GM18507 (cell line): ENCODE data around the gene KRTAP9-2.
"Not testable (repeated sequence)": the region's sequence is repeated elsewhere in the genome, so short reads cannot be mapped to it uniquely, and the experiment has no call there.

Experiments
- DNase-seq: peaks from one replicate; pipeline ENCODE4 v3.0.0; 2011; ENCODE audit warnings: low read depth; ENCODE audit not compliant: insufficient read length; ENCODE audit errors: extremely low spot score
- FAIRE-seq: peaks from 2 replicates; lab custom pipeline; 2011; peaks lifted over from hg19 to GRCh38; lab: Jason Lieb, UNC

Gene KRTAP9-2

DNA sequence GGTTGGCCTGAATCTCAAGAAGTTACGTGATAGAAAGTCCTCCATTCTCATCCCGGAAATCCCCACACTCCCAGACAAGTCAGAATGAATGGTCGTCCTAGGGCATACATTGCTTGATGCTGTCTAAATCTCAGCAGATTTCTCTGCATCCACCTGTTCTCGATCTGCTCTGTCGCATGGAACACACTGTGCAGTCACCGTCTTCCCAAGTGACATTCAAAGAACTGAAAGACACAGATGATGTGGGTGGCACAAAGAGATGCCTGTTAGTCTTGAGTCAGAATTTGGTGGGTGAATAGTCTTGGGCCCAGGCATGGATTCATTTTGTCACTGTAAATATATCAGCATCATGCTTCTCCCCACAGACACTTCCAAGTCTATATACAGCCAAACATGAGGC lies 5.3 kb downstream of the KRTAP9-2 start:
- FAIRE-seq (no peak), DNase-seq (no peak)

DNA sequence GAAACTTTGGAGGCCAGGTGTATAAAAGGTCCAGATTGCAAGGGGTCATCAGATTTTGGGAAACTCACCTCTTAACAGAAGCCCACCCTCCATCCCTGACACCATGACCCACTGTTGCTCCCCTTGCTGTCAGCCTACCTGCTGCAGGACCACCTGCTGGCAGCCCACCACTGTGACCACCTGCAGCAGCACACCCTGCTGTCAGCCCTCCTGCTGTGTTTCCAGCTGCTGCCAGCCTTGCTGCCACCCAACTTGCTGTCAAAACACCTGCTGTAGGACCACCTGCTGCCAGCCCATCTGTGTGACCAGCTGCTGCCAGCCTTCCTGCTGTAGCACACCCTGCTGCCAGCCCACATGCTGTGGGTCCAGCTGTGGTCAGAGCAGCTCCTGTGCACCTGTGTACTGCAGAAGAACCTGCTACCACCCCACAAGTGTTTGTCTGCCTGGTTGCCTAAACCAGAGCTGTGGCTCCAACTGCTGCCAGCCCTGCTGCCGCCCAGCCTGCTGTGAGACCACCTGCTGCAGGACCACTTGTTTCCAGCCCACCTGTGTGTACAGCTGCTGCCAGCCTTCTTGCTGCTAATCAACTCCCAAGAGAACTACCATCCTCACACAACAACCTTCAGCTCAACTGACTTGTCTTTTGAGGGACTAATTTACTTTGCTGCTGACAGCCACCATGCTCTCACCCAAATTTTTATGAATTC lies 6.1 kb downstream of the KRTAP9-2 start, which contains the start of gene KRTAP9-3:
TSS of gene KRTAP9-3 (plus strand) at position 51 of the 707 bp plus-strand sequence. CDS start at position 104, 53 bp downstream.
- FAIRE-seq = not testable (repeated sequence)

DNA sequence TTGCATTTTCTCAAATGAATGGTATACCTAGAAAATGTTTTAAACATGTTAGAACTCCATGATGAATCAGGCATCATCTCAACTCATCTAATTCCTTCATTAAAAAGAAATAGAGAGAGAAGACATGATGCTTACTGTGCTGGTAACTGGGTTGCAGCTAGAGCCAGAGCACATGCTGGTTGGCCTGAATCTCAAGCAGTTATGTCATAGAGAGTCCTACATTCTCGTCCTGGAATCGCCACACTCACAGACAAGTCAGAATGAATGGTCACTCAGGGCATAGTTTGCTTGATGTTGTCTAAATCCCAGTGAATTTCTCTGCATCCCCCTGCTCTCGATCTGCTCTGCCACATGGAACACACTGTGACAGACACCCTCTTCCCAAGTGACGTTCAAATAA lies 10.7 kb downstream of the KRTAP9-2 start:
- FAIRE-seq = not testable (repeated sequence)

More for the DNA sequence above, 6.1 kb downstream of the KRTAP9-2 start, which contains the start of gene KRTAP9-3:
- not testable (repeated sequence) for DNase-seq

DNA sequence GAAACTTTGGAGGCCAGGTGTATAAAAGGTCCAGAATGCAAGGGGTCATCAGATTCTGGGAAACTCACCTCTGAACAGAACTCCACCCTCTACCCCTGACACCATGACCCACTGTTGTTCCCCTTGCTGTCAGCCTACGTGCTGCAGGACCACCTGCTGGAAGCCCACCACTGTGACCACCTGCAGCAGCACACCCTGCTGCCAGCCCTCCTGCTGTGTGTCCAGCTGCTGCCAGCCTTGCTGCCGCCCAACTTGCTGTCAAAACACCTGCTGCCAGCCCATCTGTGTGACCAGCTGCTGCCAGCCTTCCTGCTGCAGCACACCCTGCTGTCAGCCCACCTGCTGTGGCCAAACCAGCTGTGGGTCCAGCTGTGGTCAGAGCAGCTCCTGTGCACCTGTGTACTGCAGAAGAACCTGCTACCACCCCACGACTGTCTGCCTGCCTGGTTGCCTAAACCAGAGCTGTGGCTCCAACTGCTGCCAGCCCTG lies 11.5 kb downstream of the KRTAP9-2 start, which contains the start of gene KRTAP9-8:
TSS of gene KRTAP9-8 (plus strand) at position 51 of the 489 bp plus-strand sequence. CDS start at position 104, 53 bp downstream.
- FAIRE-seq, DNase-seq: not testable (repeated sequence)

More for the DNA sequence above, 10.7 kb downstream of the KRTAP9-2 start:
- not testable (repeated sequence) for DNase-seq

DNA sequence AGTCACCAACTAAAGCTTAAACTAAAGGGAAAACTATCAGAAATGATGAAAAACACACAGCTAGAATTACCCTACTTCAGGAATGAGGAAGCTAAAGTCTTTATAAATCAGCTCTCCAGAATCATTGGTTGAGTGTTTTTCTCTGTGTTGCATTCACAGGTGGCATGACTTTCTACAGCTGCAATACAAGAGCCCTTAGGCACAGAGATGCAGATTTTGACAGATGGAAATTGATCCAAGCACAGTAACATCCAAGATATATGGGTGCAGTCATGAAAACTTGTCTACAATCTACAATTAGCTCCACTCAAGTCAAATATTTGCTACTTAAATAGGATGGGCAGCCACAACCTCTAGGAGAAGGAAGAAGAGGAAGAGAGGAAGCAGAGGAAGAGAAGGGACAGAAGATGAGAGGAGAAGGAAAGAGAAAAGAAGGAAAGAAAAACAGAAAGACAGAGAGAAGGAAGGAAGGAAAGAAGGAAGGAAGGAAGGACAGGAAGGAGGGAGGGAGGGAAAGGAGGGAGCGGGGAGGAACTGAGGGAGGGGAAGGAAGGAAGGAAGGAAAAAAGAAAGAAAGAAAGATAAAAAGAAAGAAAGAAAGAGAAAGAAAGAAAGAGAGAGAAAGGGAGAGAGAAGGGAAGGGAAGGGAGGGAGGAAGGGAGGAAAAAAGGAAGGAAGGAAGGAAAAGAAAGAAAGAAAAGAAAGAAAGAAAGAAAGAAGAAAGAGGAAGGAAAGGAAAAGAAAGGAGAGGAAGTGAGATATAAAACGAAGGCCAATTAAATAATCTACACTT lies 20.7 kb downstream of the KRTAP9-2 start:
- not testable (repeated sequence) for DNase-seq, FAIRE-seq

DNA sequence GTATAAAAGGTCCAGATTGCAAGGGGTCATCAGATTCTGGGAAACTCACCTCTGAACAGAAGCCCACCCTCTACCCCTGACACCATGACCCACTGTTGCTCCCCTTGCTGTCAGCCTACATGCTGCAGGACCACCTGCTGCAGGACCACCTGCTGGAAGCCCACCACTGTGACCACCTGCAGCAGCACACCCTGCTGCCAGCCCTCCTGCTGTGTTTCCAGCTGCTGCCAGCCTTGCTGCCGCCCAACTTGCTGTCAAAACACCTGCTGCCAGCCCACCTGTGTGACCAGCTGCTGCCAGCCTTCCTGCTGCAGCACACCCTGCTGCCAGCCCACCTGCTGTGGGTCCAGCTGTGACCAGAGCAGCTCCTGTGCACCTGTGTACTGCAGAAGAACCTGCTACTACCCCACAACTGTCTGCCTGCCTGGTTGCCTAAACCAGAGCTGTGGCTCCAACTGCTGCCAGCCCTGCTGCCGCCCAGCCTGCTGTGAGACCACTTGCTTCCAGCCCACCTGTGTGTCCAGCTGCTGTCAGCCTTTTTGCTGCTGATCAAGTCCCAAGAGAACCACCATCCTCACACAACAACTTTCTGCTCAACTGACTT lies 23.3 kb downstream of the KRTAP9-2 start, which contains the start of gene KRTAP9-4:
TSS of gene KRTAP9-4 (plus strand) at position 51 of the 604 bp plus-strand sequence. CDS start at position 85, 34 bp downstream.
- FAIRE-seq, DNase-seq: not testable (repeated sequence)

DNA sequence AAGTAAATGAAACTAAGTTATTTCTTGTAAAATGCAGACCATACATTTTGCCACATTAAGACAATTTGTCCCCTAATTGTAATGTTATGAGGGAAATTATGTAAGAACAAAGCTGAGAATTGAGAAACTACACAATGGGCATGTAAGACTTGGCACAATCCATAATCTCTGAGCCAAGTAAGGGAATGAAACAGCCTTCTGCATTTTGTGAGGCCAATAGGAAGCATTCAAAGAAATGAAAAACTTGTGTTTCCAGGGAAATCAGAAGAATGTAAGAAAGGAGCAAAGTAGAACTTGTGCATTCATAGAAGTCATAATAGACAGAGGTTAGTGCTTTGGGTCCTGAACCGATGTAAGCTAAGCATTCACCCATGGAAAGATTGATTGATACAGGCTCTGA lies 24.8 kb downstream of the KRTAP9-2 start:
- no peak for DNase-seq
- FAIRE-seq = no peak

DNA sequence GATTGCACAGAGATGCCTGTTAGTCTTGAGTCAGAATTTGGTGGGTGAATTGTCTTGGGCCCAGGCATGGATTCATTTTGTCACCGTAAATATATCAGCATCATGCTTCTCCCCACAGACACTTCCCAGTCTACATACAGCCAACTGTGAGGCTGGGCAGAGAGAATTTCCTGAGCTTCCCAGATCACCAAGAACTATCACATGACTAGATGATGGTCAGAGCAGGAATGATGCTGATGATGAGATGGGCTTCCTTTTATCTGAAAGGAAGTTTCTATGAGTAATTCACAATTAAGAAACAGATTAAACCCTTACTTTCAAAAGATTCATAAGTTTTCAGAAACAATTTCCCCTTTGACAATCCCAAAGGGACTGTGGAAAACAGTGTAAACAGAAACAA lies 28.4 kb downstream of the KRTAP9-2 start:
- no peak for DNase-seq
- no peak for FAIRE-seq

DNA sequence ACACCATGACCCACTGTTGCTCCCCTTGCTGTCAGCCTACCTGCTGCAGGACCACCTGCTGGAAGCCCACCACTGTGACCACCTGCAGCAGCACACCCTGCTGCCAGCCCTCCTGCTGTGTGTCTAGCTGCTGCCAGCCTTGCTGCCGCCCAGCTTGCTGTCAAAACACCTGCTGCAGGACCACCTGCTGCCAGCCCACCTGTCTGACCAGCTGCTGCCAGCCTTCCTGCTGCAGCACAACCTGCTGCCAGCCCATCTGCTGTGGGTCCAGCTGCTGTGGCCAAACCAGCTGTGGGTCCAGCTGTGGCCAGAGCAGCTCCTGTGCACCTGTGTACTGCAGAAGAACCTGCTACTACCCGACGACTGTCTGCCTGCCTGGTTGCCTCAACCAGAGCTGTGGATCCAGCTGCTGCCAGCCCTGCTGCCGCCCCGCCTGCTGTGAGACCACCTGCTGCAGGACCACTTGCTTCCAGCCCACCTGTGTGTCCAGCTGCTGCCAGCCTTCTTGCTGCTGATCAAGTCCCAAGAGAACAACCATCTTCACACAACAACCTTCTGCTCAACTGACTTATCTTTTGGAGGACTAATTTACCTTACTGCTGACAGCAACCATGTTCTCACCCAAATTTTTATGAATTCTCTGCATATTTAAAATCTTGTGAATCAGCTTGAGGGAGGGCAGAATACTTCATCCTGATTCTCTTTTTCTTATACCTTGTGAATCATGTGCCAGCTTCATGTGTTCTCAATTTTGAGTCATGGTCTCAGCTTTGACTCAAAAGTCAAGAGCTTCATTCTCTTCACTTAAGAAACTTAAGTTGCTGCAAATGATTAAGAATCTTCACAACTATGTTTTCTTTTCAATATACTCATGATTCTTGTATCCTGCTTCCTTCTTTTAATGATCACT lies 29.2 kb downstream of the KRTAP9-2 start, which contains the start of gene KRTAP9-9:
TSS of gene KRTAP9-9 (plus strand) at position 4 of the 910 bp plus-strand sequence.
- DNase-seq, FAIRE-seq: not testable (repeated sequence)

DNA sequence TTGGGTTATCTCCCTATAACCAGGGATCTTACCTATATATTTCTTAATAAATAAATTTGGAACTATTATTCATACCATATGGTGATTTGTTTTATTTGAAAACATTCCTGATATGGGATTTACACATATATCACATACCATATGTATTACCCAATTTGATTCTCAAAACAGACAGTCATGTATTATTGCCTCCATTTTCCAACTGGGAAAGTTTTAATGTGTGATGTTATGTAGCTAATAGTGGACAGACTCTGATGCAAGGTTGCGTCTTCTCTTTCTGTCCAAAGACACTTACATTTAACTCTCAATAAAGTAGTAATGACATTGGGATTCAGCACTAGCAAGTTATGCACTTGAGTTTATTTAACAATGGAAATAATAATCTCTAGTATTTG lies 29.8 kb downstream of the KRTAP9-2 start:
- DNase-seq (no peak), FAIRE-seq (no peak)

DNA sequence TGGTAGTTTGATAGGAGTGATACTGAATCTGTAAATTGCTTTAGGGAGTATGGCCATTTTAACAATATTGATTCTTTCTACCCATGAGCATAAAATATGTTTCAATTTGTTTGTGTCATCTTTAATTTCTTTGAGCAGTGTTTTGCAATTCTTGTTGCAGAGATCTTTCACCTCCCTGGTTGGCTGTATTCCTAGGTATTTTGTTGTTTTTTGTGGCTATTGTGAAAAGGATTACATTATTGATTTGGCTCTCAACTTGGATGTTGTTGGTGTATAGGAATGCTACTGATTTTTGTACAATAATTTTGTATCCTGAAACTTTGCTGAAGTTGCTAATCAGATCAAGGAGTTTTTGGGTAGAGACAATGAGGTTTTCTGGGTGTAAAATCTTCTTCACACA lies 32.0 kb downstream of the KRTAP9-2 start:
- FAIRE-seq (no peak), DNase-seq (no peak)

DNA sequence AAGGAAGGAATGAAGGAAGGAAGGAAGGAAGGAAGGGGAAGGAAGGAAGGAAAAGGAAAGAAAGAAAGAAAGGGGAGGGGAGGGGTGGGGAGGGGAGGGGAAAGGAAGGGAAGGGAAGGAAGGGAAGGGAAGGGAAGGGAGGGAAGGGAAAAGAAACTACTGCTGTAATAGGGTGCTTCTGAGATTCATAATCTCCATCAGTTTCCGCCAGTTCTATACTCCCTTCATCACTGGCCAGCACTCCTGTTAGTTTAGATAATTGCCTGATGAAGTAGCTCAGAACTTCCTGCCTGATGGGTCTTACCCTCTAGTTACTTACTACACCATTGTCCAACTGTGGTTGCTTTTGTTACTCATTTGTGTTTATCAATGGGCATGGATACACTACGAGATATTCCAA lies 36.8 kb downstream of the KRTAP9-2 start:
- no peak for FAIRE-seq
- DNase-seq = no peak

DNA sequence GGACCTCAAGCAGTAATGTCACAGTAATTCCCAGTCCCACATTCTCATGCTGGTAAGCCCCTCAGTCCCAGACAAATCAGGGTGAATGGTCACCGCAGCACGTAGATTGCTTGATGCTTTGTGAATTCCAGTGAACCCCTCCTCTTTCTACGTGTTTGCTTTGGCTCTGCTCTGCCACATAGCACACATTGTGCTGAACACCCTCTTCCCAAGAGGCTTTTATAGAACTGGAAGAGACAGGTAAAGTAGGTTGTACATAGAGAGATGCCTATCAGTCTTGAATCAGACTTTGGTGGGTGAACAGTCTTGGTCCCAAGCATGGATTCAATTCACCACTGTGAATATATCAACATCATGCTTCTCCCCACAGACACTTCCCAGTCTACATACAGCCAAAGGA lies 38.2 kb downstream of the KRTAP9-2 start:
- DNase-seq (no peak), FAIRE-seq (no peak)

DNA sequence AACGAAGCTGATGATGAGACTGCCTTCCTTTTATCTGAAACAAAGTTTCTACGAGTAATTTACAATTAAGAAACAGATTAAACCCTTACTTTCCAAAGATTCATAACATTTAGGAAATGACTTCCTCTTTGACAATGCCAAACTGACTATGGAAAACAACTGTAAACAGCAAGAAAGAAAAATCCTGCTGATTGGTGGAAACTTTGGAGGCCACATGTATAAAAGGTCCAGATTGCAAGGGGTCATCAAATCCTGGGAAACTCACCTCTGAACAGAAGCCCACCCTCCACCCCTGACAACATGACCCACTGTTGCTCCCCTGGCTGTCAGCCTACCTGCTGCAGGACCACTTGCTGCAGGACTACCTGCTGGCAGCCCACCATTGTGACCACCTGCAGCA lies 38.6 kb downstream of the KRTAP9-2 start, which contains the start of gene KRTAP9-6:
TSS of gene KRTAP9-6 (plus strand) at position 301 of the 400 bp plus-strand sequence. CDS start at position 301, 0 bp downstream.
- FAIRE-seq (no peak), DNase-seq (no peak)

DNA sequence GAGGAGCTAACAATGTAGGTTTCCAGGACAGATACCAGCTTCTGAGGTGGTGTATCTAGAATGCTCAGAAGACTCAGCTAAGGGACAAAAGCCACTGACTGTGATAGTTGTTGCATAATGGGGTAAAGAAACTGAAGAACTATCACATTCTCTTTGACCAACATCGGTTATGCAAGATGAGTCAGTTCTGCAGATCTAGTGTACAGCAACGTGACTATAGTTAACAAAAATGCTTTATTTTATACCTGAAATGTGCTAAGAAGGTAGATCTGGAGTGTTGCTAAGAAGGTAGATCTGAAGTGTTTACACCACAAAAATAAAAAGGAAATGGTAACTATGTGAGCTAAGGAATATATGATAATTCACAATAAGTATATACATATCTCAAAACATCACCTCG lies 41.3 kb downstream of the KRTAP9-2 start:
- no peak for FAIRE-seq
- no peak for DNase-seq

DNA sequence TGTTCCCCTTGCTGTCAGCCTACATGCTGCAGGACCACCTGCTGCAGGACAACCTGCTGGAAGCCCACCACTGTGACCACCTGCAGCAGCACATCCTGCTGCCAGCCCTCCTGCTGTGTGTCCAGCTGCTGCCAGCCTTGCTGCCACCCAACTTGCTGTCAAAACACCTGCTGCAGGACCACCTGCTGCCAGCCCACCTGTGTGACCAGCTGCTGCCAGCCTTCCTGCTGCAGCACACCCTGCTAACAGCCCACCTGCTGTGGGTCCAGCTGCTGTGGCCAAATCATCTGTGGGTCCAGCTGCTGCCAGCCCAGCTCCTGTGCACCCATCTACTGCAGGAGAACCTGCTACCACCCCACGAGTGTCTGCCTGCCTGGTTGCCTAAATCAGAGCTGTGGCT lies 44.9 kb downstream of the KRTAP9-2 start:
- not testable (repeated sequence) for FAIRE-seq, DNase-seq

DNA sequence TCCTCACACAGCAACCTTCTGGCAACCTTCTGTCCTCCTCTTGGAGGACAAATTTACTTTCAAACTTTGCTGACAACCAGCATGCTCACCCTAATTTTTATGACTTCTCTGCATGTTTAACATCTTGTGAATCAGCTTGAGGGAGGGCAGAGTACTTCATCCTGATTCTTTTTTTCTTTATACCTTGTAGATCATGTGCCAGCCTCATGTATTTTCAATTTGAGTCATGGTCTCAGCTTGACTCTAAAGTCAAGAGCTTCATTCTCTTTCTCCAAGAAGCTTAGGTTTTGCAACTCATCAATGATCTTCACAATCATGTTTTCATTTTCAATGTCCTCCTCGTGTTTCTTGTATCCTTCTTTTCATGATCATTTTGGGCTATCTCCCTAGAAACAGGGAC lies 45.4 kb downstream of the KRTAP9-2 start:
- no peak for DNase-seq
- FAIRE-seq = no peak

DNA sequence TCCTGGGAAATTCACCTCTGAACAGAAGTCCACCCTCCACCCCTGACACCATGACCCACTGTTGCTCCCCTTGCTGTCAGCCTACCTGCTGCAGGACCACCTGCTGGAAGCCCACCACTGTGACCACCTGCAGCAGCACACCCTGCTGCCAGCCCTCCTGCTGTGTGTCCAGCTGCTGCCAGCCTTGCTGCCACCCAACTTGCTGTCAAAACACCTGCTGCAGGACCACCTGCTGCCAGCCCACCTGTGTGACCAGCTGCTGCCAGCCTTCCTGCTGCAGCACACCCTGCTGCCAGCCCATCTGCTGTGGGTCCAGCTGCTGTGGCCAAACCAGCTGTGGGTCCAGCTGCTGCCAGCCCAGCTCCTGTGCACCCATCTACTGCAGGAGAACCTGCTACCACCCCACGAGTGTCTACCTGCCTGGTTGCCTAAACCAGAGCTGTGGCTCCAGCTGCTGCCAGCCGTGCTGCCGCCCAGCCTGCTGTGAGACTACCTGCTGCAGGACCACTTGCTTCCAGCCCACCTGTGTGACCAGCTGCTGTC lies 49.3 kb downstream of the KRTAP9-2 start, which contains the start of gene KRTAP9-7:
TSS of gene KRTAP9-7 (plus strand) at position 51 of the 543 bp plus-strand sequence. CDS start at position 51, 0 bp downstream.
- not testable (repeated sequence) for FAIRE-seq, DNase-seq
